Keratinocyte (primary cell): ENCODE measurements around the gene FUT7.

ENCODE experiments used
- EZH2 ChIP-seq: IDR thresholded peaks from one replicate; pipeline ENCODE4 v1.6.1; 2012; ENCODE audit warnings: inconsistent platforms, mild to moderate bottlenecking, low read length, moderate library complexity
- TF ChIP-seq, protein P1 (sequence below), 3 experiments: IDR thresholded peaks in 1 of 3; conservative IDR thresholded peaks in 1 of 3; optimal IDR thresholded peaks in 1 of 3; 2 replicates in 2 of 3; 3 replicates in 1 of 3; pipeline versions ENCODE3 to v1.5.1; 2011; ENCODE audit warnings: low read length in 3 of 3, mild to moderate bottlenecking in 3 of 3, moderate library complexity in 2 of 3, control low read depth in 1 of 3, inconsistent platforms in 1 of 3; ENCODE audit not compliant: insufficient read depth in 2 of 3; ENCODE audit errors: extremely low read depth in 1 of 3

DNA sequence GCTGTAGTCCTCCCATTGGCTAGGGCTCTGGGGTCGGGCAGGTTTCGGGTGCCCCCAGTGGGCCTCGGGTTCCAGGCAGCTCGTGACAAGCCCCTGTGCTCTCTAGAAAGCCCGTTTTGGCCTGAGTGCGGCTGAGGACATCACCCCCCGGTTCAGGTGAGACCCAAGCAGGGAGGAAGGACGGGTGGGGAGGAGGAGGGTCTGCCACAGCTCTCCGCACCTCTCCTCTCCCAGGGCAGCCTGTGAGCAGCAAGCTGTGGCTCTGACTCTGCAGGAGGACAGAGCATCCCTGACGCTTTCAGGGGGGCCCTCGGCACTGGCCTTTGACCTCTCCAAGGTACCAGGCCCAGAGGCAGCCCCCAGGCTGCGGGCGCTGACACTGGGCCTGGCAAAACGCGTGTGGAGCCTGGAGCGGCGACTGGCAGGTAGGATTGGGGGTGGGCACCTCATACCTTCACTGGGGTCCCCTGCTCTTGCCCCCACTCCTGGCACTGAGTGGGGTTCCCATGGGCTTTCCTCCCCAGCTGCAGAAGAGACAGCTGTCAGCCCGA lies 39.0 kb downstream of the FUT7 start:
- TF ChIP-seq, protein P1, sequence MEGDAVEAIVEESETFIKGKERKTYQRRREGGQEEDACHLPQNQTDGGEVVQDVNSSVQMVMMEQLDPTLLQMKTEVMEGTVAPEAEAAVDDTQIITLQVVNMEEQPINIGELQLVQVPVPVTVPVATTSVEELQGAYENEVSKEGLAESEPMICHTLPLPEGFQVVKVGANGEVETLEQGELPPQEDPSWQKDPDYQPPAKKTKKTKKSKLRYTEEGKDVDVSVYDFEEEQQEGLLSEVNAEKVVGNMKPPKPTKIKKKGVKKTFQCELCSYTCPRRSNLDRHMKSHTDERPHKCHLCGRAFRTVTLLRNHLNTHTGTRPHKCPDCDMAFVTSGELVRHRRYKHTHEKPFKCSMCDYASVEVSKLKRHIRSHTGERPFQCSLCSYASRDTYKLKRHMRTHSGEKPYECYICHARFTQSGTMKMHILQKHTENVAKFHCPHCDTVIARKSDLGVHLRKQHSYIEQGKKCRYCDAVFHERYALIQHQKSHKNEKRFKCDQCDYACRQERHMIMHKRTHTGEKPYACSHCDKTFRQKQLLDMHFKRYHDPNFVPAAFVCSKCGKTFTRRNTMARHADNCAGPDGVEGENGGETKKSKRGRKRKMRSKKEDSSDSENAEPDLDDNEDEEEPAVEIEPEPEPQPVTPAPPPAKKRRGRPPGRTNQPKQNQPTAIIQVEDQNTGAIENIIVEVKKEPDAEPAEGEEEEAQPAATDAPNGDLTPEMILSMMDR (optimal IDR thresholded peaks at IDR 0.05 in 1 of 3, IDR thresholded peaks at IDR 0.05 in 1 of 3, conservative IDR thresholded peaks at IDR 0.05 in 1 of 3; ENCODE audit: extremely low read depth in 1 of 3, insufficient read depth in 2 of 3, low read length in 3 of 3) = no peak
- no peak for TF ChIP-seq EZH2
